NB4 (cell line): ENCODE data around the gene EVX1.

ENCODE experiments used
- DNase-seq: peaks from one replicate; pipeline ENCODE4 v3.0.0; 2010; ENCODE audit warnings: low read depth
- H3K4me3 ChIP-seq: one replicate; pipeline ENCODE4 v1.5.1; 2011; ENCODE audit warnings: mild to moderate bottlenecking, low read depth, low read length, moderate library complexity
- CTCF ChIP-seq: IDR thresholded peaks from one replicate; pipeline ENCODE4 v1.5.1; 2012; ENCODE audit warnings: low read depth, low read length
- MAX ChIP-seq: IDR thresholded peaks from 2 replicates; pipeline ENCODE4 v1.6.1; 2011; ENCODE audit warnings: low read depth, low read length
- MYC ChIP-seq: IDR thresholded peaks from 2 replicates; pipeline ENCODE4 v1.6.1; 2011; ENCODE audit warnings: low read depth, low read length
- POLR2A ChIP-seq: IDR thresholded peaks from 2 replicates; pipeline ENCODE4 v1.6.1; 2011; ENCODE audit warnings: mild to moderate bottlenecking; ENCODE audit not compliant: insufficient read length; ENCODE audit errors: extremely low read depth

Gene EVX1

GRCh38 chr7:27215356-27215755 is 27.2 kb upstream of the EVX1 start:
- DNase-seq: no peak
- TF ChIP-seq MAX (no peak), MYC (no peak), CTCF (no peak), POLR2A (no peak)
- H3K4me3 ChIP-seq: no peak overlapping the region

GRCh38 chr7:27217951-27218350 is 24.7 kb upstream of the EVX1 start:
- H3K4me3 ChIP-seq: no peak overlapping the region
- TF ChIP-seq POLR2A (no peak), MAX (no peak), MYC (no peak), CTCF (no peak)
- no peak for DNase-seq

- no peak for DNase-seq
- TF ChIP-seq MAX: no peak
- no peak for TF ChIP-seq CTCF
- no peak for TF ChIP-seq MYC
- no peak for TF ChIP-seq POLR2A
- H3K4me3 ChIP-seq: no peak overlapping the region
Measured at GRCh38 chr7:27219821-27220220, 22.8 kb upstream of the EVX1 start.

- TF ChIP-seq MYC: no peak
- TF ChIP-seq POLR2A: no peak
- TF ChIP-seq MAX: no peak
- no peak for TF ChIP-seq CTCF
- H3K4me3 ChIP-seq: no peak overlapping the region
- no peak for DNase-seq
Measured at GRCh38 chr7:27220440-27220955, 22.1 kb upstream of the EVX1 start.

- no peak overlapping the region for H3K4me3 ChIP-seq
- TF ChIP-seq MAX (no peak), POLR2A (no peak), MYC (no peak)
- no peak for DNase-seq
Measured at GRCh38 chr7:27221201-27221797, 21.3 kb upstream of the EVX1 start.

- DNase-seq: no peak
- no peak for TF ChIP-seq POLR2A
- TF ChIP-seq CTCF: no peak
- TF ChIP-seq MAX: no peak
- TF ChIP-seq MYC: no peak
- no peak overlapping the region for H3K4me3 ChIP-seq
Measured at GRCh38 chr7:27223941-27224575, 18.5 kb upstream of the EVX1 start.
